ENCODE data around the gene AHR. TPM values are rescaled to one million over a fixed set of nuclear protein-coding genes. Genes with fewer than 3 reads are reported as not detected.

The AHR gene
- total RNA-seq, 2 experiments from 2014 or later, result 37.7 to 38.0 TPM

DNA sequence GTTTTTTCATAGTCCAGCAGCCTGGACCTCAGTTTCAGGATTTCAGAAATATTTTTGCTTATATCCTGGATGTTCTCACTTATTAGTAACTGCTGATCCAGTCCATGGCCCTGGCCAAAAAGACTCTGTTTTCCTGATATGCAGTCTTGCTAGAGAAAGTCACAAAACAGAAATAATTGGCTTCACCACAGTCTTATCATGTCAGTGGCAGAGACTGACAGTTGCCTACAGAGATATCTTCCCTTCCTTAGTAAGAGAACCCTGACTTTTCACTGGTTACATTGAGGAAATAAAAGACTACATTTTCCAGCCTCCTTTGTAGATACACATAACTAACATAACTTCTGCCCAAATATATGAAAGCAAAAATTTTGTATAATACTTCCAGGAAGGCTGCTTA, 56.6 kb downstream of the AHR start:
- CTCF ChIA-PET, result no interaction called here
- no peaks in the 10 kb centered on the region for H3K27me3 Mint-ChIP-seq
- peaks cover 51% of the 10 kb centered on the region for H3K36me3 Mint-ChIP-seq (ENCODE audit: low read depth)
- H3K4me3 Mint-ChIP-seq, result no peak overlapping the region
- peaks cover 22% of the 10 kb centered on the region for H3K9me3 Mint-ChIP-seq
- no peak overlapping the region for H3K27ac Mint-ChIP-seq
- DNase-seq, result no peak
- POLR2A ChIA-PET, result no interaction called here
- H3K4me1 Mint-ChIP-seq, result no peaks in the 10 kb centered on the region

DNA sequence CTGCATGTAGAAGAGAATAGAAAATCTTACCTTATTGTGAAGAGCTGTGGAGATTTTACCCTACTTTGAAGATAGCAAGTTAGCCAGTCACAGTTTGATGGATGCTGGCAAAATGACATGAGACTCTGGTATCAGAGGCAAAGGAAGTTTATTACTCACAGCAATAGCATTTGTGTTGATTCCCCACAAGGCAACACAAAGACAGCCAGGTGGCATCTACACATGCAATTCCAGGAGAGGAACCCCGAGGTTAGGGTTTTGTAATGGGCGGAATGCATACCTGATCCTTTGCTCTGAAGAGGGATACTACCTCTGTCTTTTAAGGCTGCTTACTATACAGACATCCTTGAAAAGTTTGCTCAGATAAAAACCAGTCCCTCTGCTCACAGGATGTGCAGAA, 59.5 kb downstream of the AHR start:
- peaks cover 25% of the 10 kb centered on the region for H3K36me3 Mint-ChIP-seq (ENCODE audit: low read depth)
- CTCF ChIA-PET, result no interaction called here
- no peak overlapping the region for H3K27ac Mint-ChIP-seq
- H3K4me1 Mint-ChIP-seq, result no peaks in the 10 kb centered on the region
- POLR2A ChIA-PET, result no interaction called here
- peaks cover 5% of the 10 kb centered on the region for H3K9me3 Mint-ChIP-seq
- DNase-seq, result no peak
- H3K4me3 Mint-ChIP-seq, result no peak overlapping the region
- no peaks in the 10 kb centered on the region for H3K27me3 Mint-ChIP-seq

DNA sequence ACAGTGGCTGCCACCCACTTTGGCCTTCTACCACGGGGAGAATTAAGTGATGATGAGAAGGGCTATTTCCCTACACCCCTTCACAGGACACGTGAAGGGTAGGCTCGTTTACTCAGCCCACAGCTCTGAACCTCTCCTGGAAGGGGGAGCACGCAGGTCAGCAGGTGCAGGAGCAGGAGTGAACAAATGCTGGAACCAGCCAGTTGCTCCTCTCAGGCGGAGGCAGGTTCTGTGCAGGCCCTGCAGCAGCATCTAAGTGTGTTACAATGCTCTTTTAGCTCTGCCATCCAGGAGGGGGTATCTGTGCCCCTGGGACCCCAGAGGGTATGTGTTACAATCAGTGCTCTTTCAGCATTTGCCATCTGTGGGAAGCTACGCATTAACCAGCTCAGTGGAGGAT, 61.2 kb downstream of the AHR start:
- Mint-ChIP-seq H3K27me3 (no peaks in the 10 kb centered on the region), H3K4me1 (no peaks in the 10 kb centered on the region), H3K27ac (no peak overlapping the region), H3K4me3 (no peak overlapping the region), H3K9me3 (peaks cover 3% of the 10 kb centered on the region), H3K36me3 (ENCODE audit: low read depth) (peaks cover 16% of the 10 kb centered on the region)
- POLR2A ChIA-PET, result no interaction called here
- CTCF ChIA-PET, result no interaction called here
- DNase-seq, result no peak

DNA sequence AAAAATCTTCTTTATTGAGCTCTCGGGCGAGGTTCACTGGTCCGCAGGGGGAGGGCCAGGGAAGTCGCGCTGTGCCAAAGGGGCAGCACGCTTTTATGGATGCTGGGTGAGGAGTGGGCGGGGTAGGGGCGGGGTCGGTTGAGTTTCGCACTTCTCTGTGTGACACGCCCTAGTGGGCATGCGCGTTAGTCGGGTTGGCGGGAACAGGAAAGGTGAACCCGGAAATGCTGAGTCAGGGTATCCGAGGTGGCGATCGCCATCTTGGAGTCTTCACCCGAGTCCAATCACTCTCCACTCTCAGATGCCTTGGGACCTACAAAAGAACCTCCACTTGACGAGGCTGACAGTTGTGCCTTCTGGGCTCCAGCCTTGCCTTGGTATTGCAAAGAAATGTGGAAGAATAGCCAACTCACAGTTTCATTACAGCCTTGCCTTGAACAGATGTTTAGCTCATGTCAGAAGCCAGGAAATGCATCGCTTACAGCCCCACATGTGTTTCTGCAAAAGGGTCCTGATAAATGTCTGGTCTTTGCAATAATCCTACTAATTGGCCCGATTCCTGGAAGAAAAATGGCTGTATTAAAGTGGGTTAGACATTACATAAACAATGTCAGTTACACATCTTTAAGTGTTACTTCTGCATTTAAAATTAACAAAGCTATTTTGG, 64.1 kb downstream of the AHR start:
- peaks cover 3% of the 10 kb centered on the region for H3K9me3 Mint-ChIP-seq
- H3K27ac Mint-ChIP-seq, result no peak overlapping the region
- no peak for DNase-seq
- H3K36me3 Mint-ChIP-seq (ENCODE audit: low read depth), result peaks cover 3% of the 10 kb centered on the region
- H3K27me3 Mint-ChIP-seq, result no peaks in the 10 kb centered on the region
- POLR2A ChIA-PET, result no interaction called here
- H3K4me1 Mint-ChIP-seq, result peaks cover 8% of the 10 kb centered on the region
- no peak overlapping the region for H3K4me3 Mint-ChIP-seq
- CTCF ChIA-PET, result no interaction called here

DNA sequence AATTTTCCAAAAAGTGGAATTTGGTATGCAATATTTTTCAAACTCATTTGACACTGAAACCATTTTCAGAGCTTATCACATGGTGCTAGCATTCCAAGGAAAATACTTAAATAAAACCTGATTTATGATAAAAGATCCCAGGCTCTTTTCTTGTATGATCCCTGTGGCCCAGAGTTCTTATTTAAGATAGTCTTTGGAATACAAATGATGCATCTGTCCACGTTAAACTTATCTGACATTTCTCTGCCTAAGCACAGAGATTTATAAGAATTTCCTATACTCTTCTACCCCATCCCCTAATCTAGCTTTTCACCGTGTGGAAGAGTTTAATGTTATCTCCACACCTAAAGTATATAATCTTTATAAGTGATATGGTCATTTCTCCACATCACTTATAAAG, 66.2 kb downstream of the AHR start:
- Mint-ChIP-seq H3K4me1 (peaks cover 8% of the 10 kb centered on the region), H3K27ac (no peak overlapping the region), H3K27me3 (no peaks in the 10 kb centered on the region), H3K9me3 (peaks cover 3% of the 10 kb centered on the region), H3K36me3 (ENCODE audit: low read depth) (no peaks in the 10 kb centered on the region), H3K4me3 (no peak overlapping the region)
- ChIA-PET POLR2A (no interaction called here), CTCF (interaction anchor here (1.2 to 2.2 kb wide), 2 partner anchors 11 to 382 kb away, joined by 3 to 5 read pairs; no protein-coding TSS in a partner anchor)
- DNase-seq, result no peak

DNA sequence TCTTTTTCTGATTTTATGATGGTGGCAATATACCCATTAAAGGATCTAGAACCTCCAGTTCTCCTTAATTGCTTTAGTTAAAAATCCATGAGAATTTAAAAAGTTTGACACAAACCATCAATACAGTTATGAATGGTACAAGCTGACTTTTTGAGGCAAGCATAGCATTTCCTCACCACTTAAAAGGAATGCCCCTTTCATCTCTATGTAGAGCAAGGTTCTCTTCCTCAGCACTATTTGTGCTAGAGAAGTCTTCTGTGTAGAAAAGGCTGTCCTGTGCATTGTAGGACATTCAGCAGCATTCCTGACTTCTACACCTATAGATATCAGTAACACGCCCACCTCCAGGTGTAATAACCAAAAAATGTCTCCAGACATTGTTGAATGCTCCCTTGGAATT, 67.3 kb downstream of the AHR start:
- ChIA-PET CTCF (interaction anchor here (0.7 to 2.2 kb wide), 2 partner anchors 12 to 52 kb away, joined by 4 to 5 read pairs; no protein-coding TSS in a partner anchor), POLR2A (no interaction called here)
- peaks cover 3% of the 10 kb centered on the region for H3K9me3 Mint-ChIP-seq
- H3K27ac Mint-ChIP-seq, result no peak overlapping the region
- no peak for DNase-seq
- peaks cover 8% of the 10 kb centered on the region for H3K4me1 Mint-ChIP-seq
- no peaks in the 10 kb centered on the region for H3K36me3 Mint-ChIP-seq (ENCODE audit: low read depth)
- H3K27me3 Mint-ChIP-seq, result no peaks in the 10 kb centered on the region
- no peak overlapping the region for H3K4me3 Mint-ChIP-seq

DNA sequence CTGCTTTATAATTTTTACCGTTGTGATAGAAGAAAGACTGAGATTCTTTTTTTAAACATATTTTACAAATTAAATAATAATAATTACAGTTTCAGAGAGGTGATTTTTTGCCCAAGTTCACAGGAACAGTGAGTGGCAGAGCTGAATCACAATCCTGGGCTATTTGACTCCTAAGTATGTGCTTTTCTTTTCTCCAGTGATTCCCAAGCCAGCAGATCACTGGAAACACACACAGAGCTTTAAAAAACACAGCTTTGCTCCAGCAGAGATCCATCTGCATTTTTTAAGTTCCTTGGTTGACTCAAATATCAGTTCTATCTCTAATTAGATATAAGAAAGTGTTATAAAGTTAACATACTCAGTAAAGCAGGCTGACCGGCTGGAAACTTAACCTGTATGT, 69.0 kb downstream of the AHR start:
- no peak overlapping the region for H3K27ac Mint-ChIP-seq
- H3K4me3 Mint-ChIP-seq, result no peak overlapping the region
- H3K27me3 Mint-ChIP-seq, result no peaks in the 10 kb centered on the region
- H3K36me3 Mint-ChIP-seq (ENCODE audit: low read depth), result no peaks in the 10 kb centered on the region
- H3K4me1 Mint-ChIP-seq, result peaks cover 10% of the 10 kb centered on the region
- ChIA-PET POLR2A (no interaction called here), CTCF (no interaction called here)
- no peaks in the 10 kb centered on the region for H3K9me3 Mint-ChIP-seq
- DNase-seq, result no peak

DNA sequence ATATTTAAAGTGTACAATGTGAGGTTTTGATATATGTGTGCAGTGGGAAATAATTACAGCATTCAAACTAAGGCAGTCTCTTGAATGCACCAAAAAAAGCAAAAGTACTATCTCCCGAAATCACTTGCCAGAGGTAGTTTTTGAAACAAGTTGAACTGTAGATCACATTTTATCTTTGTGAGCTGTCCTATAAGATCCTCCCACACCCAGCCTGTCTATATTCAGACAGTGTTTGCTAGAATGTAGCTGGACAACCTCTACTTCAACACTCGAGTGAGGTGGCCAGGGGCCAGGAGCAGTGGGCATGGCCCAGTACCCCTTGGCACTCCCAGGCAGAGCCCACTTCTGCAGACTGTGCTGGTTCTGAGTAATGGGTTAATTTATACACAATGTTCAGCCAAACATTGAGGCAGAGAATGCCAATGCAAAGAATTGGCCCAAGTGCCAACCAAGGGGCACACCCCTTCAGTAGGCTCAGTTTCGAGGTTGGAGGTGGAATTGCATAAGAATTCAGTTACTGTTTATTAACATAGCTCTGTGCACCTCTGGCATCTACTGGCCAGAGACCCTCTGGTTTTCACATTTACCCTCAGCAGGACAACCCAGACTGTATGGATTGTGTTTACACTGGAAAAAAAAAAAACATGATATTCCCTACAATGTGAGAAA, 70.5 kb downstream of the AHR start:
- H3K27ac Mint-ChIP-seq, result no peak overlapping the region
- no peaks in the 10 kb centered on the region for H3K27me3 Mint-ChIP-seq
- H3K4me1 Mint-ChIP-seq, result peaks cover 10% of the 10 kb centered on the region
- ChIA-PET POLR2A (no interaction called here), CTCF (no interaction called here)
- no peaks in the 10 kb centered on the region for H3K36me3 Mint-ChIP-seq (ENCODE audit: low read depth)
- no peak for DNase-seq
- H3K9me3 Mint-ChIP-seq, result no peaks in the 10 kb centered on the region
- no peak overlapping the region for H3K4me3 Mint-ChIP-seq

DNA sequence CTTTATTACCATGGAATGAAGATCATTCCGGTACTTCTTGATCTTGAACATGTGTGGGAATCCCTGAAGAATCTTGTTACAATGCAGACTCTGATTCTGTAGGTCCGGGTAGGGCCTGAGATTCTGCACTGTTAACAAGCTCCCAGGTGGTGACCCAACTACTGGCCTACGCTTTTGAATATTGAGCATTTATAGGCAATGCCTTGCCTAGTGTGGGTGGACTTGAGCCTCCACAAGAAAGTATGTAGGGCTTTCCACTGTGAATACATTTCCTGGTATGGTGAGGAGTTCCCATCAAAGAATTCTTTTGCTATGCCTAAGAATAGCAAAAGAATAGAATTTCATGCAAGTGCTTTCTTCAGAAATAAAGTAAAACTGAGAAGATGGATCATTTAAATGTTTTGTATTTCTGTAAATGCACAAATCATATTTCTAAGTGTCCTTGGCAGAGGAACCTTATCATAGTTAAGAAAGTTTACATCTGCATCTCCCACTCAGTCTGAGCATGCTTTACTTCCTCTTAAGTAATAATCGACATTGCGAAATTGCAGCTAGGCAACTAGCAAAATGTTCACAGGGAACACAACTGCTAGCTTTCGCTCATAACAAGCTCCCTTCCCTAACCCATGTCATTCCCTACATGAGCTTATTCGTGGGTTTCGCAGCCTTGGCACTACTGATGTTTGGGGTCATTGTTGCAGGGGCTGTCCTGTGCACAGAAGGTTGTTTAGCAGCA, 71.4 kb downstream of the AHR start:
- DNase-seq, result no peak
- CTCF ChIA-PET, result interaction anchor here (1.2 kb wide), 1 partner anchor 67 kb away, joined by 3 read pairs; no protein-coding TSS in a partner anchor
- Mint-ChIP-seq H3K4me1 (peaks cover 8% of the 10 kb centered on the region), H3K27ac (no peak overlapping the region), H3K4me3 (no peak overlapping the region), H3K9me3 (no peaks in the 10 kb centered on the region), H3K36me3 (ENCODE audit: low read depth) (no peaks in the 10 kb centered on the region), H3K27me3 (no peaks in the 10 kb centered on the region)
- POLR2A ChIA-PET, result no interaction called here

DNA sequence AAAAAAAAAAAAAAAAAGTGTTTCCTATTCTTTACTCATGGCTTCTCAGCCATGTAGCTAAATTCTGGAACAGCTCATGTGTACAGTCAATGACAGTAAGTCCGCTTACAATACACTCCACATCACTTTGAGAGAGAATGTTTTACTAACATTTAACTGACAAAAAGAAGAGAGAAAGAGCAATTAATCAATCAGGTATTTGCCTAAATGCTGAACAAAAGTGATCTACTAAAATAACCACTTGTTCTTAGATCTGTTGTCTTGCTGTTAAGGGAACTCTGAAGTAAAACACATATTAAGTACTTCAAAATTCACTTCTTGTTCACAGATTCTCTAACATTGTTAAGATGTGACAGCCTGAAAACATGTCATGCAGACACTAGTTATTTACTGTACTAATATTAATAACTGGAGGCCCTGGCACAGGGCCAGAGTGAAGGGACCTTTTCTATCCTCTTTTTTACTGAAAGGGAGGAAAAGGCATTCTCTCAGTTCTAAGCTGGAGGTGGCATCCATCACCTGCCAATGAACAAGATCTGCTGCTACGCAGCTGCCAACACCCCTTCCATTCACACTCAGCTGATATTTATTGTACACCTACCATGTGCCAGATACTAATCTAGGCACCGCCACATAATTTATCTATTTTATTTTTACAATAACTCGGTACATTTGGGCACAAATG, 72.6 kb downstream of the AHR start:
- no peaks in the 10 kb centered on the region for H3K9me3 Mint-ChIP-seq
- no peak for DNase-seq
- H3K4me1 Mint-ChIP-seq, result peaks cover 2% of the 10 kb centered on the region
- ChIA-PET CTCF (interaction anchor here (1.2 kb wide), 1 partner anchor 69 kb away, joined by 3 read pairs; no protein-coding TSS in a partner anchor), POLR2A (no interaction called here)
- H3K27ac Mint-ChIP-seq, result no peak overlapping the region
- H3K27me3 Mint-ChIP-seq, result no peaks in the 10 kb centered on the region
- H3K36me3 Mint-ChIP-seq (ENCODE audit: low read depth), result no peaks in the 10 kb centered on the region
- no peak overlapping the region for H3K4me3 Mint-ChIP-seq

DNA sequence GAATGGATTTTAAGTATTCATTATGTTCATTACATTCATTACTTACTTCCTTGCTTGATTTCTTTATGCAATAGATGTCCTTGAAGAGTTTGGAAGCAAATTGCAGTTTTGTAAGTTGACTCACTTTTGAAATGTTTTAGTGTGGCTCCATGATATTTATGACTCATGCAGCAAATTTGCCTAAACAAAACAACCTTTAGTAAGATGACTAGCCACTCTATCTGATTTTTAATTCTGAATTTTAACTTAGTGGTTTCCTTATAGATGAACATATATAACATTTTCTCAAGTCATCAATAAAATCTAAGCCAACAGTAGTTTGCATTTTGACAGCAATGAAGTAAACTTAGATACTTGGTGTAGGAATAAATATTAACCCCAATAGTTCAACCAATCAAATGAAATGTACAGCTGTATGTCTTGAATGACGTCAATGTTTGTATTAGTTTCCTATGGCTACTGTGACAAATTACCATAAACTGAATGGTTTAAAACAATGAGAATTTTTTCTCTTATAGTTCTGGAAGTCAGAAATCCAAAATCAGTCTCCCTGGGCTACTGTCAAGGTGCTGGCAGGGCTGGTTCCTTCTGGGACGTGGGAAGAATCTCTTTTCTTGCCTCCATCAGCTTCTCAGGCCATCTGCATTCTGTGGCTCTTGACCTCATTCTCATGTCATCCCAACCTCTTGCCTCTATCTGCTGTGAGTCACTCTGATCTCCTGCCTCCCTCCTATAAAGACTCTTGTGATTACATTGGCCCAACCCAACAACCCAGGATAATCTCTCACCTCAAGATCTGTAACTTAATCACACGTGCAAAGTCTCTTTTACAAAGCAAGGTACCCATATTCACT, 73.4 kb downstream of the AHR start:
- Mint-ChIP-seq H3K27me3 (no peaks in the 10 kb centered on the region), H3K9me3 (no peaks in the 10 kb centered on the region), H3K36me3 (ENCODE audit: low read depth) (no peaks in the 10 kb centered on the region), H3K4me3 (no peak overlapping the region), H3K4me1 (peaks cover 2% of the 10 kb centered on the region), H3K27ac (no peak overlapping the region)
- DNase-seq, result no peak
- POLR2A ChIA-PET, result no interaction called here
- CTCF ChIA-PET, result no interaction called here

DNA sequence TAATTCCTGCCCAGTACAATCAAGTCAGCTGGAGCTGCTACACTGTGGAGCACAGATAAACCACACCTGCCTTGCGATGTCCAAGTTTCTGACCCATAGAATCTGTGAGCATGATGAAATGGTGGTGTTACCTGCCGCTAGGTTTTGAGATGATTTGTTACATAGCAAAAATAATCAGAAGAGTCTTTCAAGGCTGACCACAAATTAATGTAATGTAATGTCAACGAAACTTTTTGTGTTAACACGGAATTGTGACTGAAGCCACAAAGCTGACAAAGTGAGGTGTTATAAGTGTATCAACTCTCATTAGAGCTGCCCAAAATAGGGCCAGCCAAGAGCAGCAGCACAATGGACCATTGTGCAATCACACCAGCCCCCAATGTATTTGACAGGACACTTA, 75.7 kb downstream of the AHR start:
- no peak for DNase-seq
- CTCF ChIA-PET, result no interaction called here
- Mint-ChIP-seq H3K4me3 (no peak overlapping the region), H3K27me3 (no peaks in the 10 kb centered on the region), H3K36me3 (ENCODE audit: low read depth) (no peaks in the 10 kb centered on the region), H3K27ac (no peak overlapping the region), H3K4me1 (peaks cover 2% of the 10 kb centered on the region), H3K9me3 (no peaks in the 10 kb centered on the region)
- POLR2A ChIA-PET, result no interaction called here
